ENCODE data around the gene SPAG17. TPM values are rescaled to one million over a fixed set of nuclear protein-coding genes. Genes with fewer than 3 reads are reported as not detected.

Gene SPAG17
- polyA plus RNA-seq, 1 of the 3 experiments (the other 2 are of a cell fraction) = not detected

GRCh38 chr1:118047650-118048224, 137.3 kb downstream of the SPAG17 start:
- H3K4me3 ChIP-seq (ENCODE audit: low read depth in 2 of 2, low read length in 1 of 2) = no peak overlapping the region
- H3K27ac ChIP-seq (ENCODE audit: low read depth in 2 of 2, low read length in 1 of 2) = no peak overlapping the region
- WGBS (ENCODE audit: low lambda C conversion rate) = no CpG with 5 or more reads among the region's 3 CpGs
- H3K9ac ChIP-seq = no peak overlapping the region
- H3F3A ChIP-seq (replicated peaks; ENCODE audit: insufficient read depth) = no peaks in the 10 kb centered on the region
- ChIA-PET CTCF (interaction anchor here (1.3 kb wide), 1 partner anchor 32 kb away, joined by 3 read pairs; no protein-coding TSS in a partner anchor), POLR2A (no interaction called here)
- peaks cover 0 to 3% of the 10 kb centered on the region in 2 experiments; a peak in 1 of 4 replicates for H3K4me1 ChIP-seq (ENCODE audit: control insufficient read depth in 1 of 2, insufficient read depth in 2 of 2, low read depth in 1 of 2, low read length in 1 of 2)
- no peaks in the 10 kb centered on the region for H3K79me2 ChIP-seq (ENCODE audit: insufficient read depth)
- no peaks in the 10 kb centered on the region for H3K36me3 ChIP-seq (replicated peaks in 1 of 2; ENCODE audit: control insufficient read depth in 1 of 2, insufficient read depth in 2 of 2, low read length in 1 of 2)
- H4K20me1 ChIP-seq (ENCODE audit: insufficient read depth) = no peaks in the 10 kb centered on the region
- H2AFZ ChIP-seq (ENCODE audit: low read depth) = no peak overlapping the region
- H3K27me3 ChIP-seq (ENCODE audit: insufficient read depth) = no peaks in the 10 kb centered on the region
- DNase-seq = no peak
- no peak overlapping the region for H3K4me2 ChIP-seq
- H3K9me2 ChIP-seq = no peaks in the 10 kb centered on the region
- no peaks in the 10 kb centered on the region for H3K9me3 ChIP-seq
- TF ChIP-seq ZBTB33 (IDR thresholded peaks at IDR 0.05; ENCODE audit: borderline replicate concordance, low read depth) (no peak), CTCF (IDR thresholded peaks at IDR 0.05) (no peak), SIN3A (IDR thresholded peaks at IDR 0.05; ENCODE audit: borderline replicate concordance, low read depth, low read length) (no peak), MXI1 (IDR thresholded peaks at IDR 0.05; ENCODE audit: low read depth, low read length) (no peak)

- Histone ChIP-seq H2AFZ (ENCODE audit: low read depth) (no peak overlapping the region), H3K4me2 (no peak overlapping the region), H3K9me2 (no peaks in the 10 kb centered on the region), H3K79me2 (ENCODE audit: insufficient read depth) (no peaks in the 10 kb centered on the region), H3K9ac (no peak overlapping the region), H3F3A (replicated peaks; ENCODE audit: insufficient read depth) (no peaks in the 10 kb centered on the region), H3K4me1 (ENCODE audit: control insufficient read depth in 1 of 2, insufficient read depth in 2 of 2, low read depth in 1 of 2, low read length in 1 of 2) (peaks cover 0 to 4% of the 10 kb centered on the region in 2 experiments; a peak in 1 of 4 replicates), H3K36me3 (replicated peaks in 1 of 2; ENCODE audit: control insufficient read depth in 1 of 2, insufficient read depth in 2 of 2, low read length in 1 of 2) (no peaks in the 10 kb centered on the region), H3K27ac (ENCODE audit: low read depth in 2 of 2, low read length in 1 of 2) (no peak overlapping the region), H3K4me3 (ENCODE audit: low read depth in 2 of 2, low read length in 1 of 2) (no peak overlapping the region), H3K27me3 (ENCODE audit: insufficient read depth) (no peaks in the 10 kb centered on the region), H4K20me1 (ENCODE audit: insufficient read depth) (no peaks in the 10 kb centered on the region), H3K9me3 (no peaks in the 10 kb centered on the region)
- no peak for DNase-seq
- ChIA-PET CTCF (no interaction called here), POLR2A (no interaction called here)
- 17% methylated on average over 1 of the region's 3 CpGs for WGBS (ENCODE audit: low lambda C conversion rate)
- TF ChIP-seq TAF1 (IDR thresholded peaks at IDR 0.05; ENCODE audit: borderline replicate concordance, low read depth, low read length) (no peak), USF2 (IDR thresholded peaks at IDR 0.05; ENCODE audit: borderline replicate concordance, low read depth, low read length) (no peak), EZH2phosphoT487 (IDR thresholded peaks at IDR 0.05; ENCODE audit: borderline replicate concordance, low read depth) (no peak), SMC3 (IDR thresholded peaks at IDR 0.05; ENCODE audit: low read depth, low read length) (no peak), TEAD4 (IDR thresholded peaks at IDR 0.05; ENCODE audit: borderline replicate concordance, insufficient read depth) (no peak), REST (IDR thresholded peaks at IDR 0.05; ENCODE audit: low read depth, low read length) (no peak), MAX (IDR thresholded peaks at IDR 0.05; ENCODE audit: low read depth) (no peak), RFX5 (IDR thresholded peaks at IDR 0.05; ENCODE audit: low read length) (no peak), ELF1 (IDR thresholded peaks at IDR 0.05) (no peak), ZBTB33 (IDR thresholded peaks at IDR 0.05; ENCODE audit: borderline replicate concordance, low read depth) (no peak), MXI1 (IDR thresholded peaks at IDR 0.05; ENCODE audit: low read depth, low read length) (no peak)
These were observed 137.9 kb downstream of the SPAG17 start for GRCh38 chr1:118047006-118047649.
